WTC11 (cell line): ENCODE data around the gene ECI1. TPM values are rescaled to one million over a fixed set of nuclear protein-coding genes. Genes with fewer than 3 reads are reported as not detected.

Experiments used
- AR ChIP-seq: fragments of 250-450 bp; sonication (Bioruptor Pico); IDR thresholded peaks from 2 replicates; pipeline ENCODE4 v1.9.0; 2021; ENCODE audit warnings: mild to moderate bottlenecking
- ATF2 ChIP-seq: sonication (generic); formaldehyde crosslinking; IDR thresholded peaks from 2 replicates; pipeline ENCODE4 v1.8.1; 2022; ENCODE audit warnings: low read depth, missing genetic modification reagents, borderline replicate concordance
- CBFB ChIP-seq: sonication (generic); formaldehyde crosslinking; IDR thresholded peaks from 2 replicates; pipeline ENCODE4 v1.8.1; 2022; ENCODE audit warnings: mild to moderate bottlenecking, low read depth, missing genetic modification reagents
- CREB1 ChIP-seq: sonication (generic); formaldehyde crosslinking; IDR thresholded peaks from 2 replicates; pipeline ENCODE4 v1.8.0; 2023; ENCODE audit warnings: mild to moderate bottlenecking, missing genetic modification reagents
- EMX1 ChIP-seq: fragments of 250-450 bp; sonication (Bioruptor Pico); IDR thresholded peaks from 2 replicates; pipeline ENCODE4 v1.8.0; 2021; ENCODE audit warnings: mild to moderate bottlenecking
- ERG ChIP-seq: fragments of 250-450 bp; sonication (Bioruptor Pico); IDR thresholded peaks from 2 replicates; pipeline ENCODE4 v1.8.0; 2021; ENCODE audit warnings: mild to moderate bottlenecking
- ETV6 ChIP-seq: sonication (generic); formaldehyde crosslinking; IDR thresholded peaks from 2 replicates; pipeline ENCODE4 v1.8.1; 2022; ENCODE audit warnings: mild to moderate bottlenecking, missing genetic modification reagents
- FOXK1 ChIP-seq: sonication (generic); formaldehyde crosslinking; IDR thresholded peaks from 2 replicates; pipeline ENCODE4 v1.8.0; 2022; ENCODE audit warnings: mild to moderate bottlenecking, moderate library complexity, missing genetic modification reagents
- GRHL2 ChIP-seq: fragments of 250-450 bp; sonication (Bioruptor Pico); IDR thresholded peaks from 2 replicates; pipeline ENCODE4 v1.8.0; 2022; ENCODE audit warnings: mild to moderate bottlenecking, moderate library complexity; ENCODE audit not compliant: insufficient replicate concordance, severe bottlenecking
- IRF1 ChIP-seq: sonication (generic); formaldehyde crosslinking; IDR thresholded peaks from 2 replicates; pipeline ENCODE4 v1.8.0; 2023; ENCODE audit warnings: missing genetic modification reagents
- MXD4 ChIP-seq: fragments of 250-450 bp; sonication (Bioruptor Pico); IDR thresholded peaks from 2 replicates; pipeline ENCODE4 v1.8.0; 2021; ENCODE audit warnings: mild to moderate bottlenecking, moderate library complexity, borderline replicate concordance
- NFATC4 ChIP-seq: fragments of 250-450 bp; sonication (Bioruptor Pico); IDR thresholded peaks from 2 replicates; pipeline ENCODE4 v1.9.0; 2021; ENCODE audit warnings: mild to moderate bottlenecking
- NFYB ChIP-seq: sonication (generic); formaldehyde crosslinking; conservative IDR thresholded peaks from 2 replicates; pipeline ENCODE4 v1.8.0; 2022; ENCODE audit warnings: low read depth, missing genetic modification reagents
- NR1H2 ChIP-seq: sonication (generic); formaldehyde crosslinking; IDR thresholded peaks from 2 replicates; pipeline ENCODE4 v1.9.0; 2021; ENCODE audit warnings: mild to moderate bottlenecking, moderate library complexity, missing genetic modification reagents
- OVOL2 ChIP-seq: fragments of 250-450 bp; sonication (Bioruptor Pico); IDR thresholded peaks from 2 replicates; pipeline ENCODE4 v1.9.0; 2021; ENCODE audit warnings: mild to moderate bottlenecking, borderline replicate concordance
- RORB ChIP-seq: fragments of 250-450 bp; sonication (Bioruptor Pico); IDR thresholded peaks from 2 replicates; pipeline ENCODE4 v1.9.0; 2021; ENCODE audit warnings: mild to moderate bottlenecking
- SMAD4 ChIP-seq: sonication (generic); formaldehyde crosslinking; IDR thresholded peaks from 2 replicates; pipeline ENCODE4 v1.8.0; 2022; ENCODE audit warnings: mild to moderate bottlenecking, missing genetic modification reagents
- SOX15 ChIP-seq: fragments of 250-450 bp; sonication (Bioruptor Pico); IDR thresholded peaks from 2 replicates; pipeline ENCODE4 v1.9.0; 2021; ENCODE audit warnings: mild to moderate bottlenecking
- TP53 ChIP-seq: sonication (generic); formaldehyde crosslinking; IDR thresholded peaks from 2 replicates; pipeline ENCODE4 v1.8.1; 2023; ENCODE audit warnings: mild to moderate bottlenecking, missing genetic modification reagents
- ZNF219 ChIP-seq: sonication (generic); formaldehyde crosslinking; IDR thresholded peaks from 2 replicates; pipeline ENCODE4 v1.8.0; 2023; ENCODE audit warnings: missing genetic modification reagents, mild to moderate bottlenecking, borderline replicate concordance
- ZNF263 ChIP-seq: sonication (generic); formaldehyde crosslinking; IDR thresholded peaks from 2 replicates; pipeline ENCODE4 v1.8.1; 2022; ENCODE audit warnings: low read depth, mild to moderate bottlenecking, moderate library complexity, missing genetic modification reagents
- ZNF317 ChIP-seq: sonication (generic); formaldehyde crosslinking; IDR thresholded peaks from 2 replicates; pipeline ENCODE4 v1.8.1; 2023; ENCODE audit warnings: low read depth, mild to moderate bottlenecking, moderate library complexity, missing genetic modification reagents, borderline replicate concordance
- ZNF396 ChIP-seq: fragments of 250-450 bp; sonication (Bioruptor Pico); IDR thresholded peaks from 2 replicates; pipeline ENCODE4 v1.8.0; 2021; ENCODE audit warnings: mild to moderate bottlenecking, moderate library complexity, borderline replicate concordance
- ZNF532 ChIP-seq: fragments of 250-450 bp; sonication (Bioruptor Pico); IDR thresholded peaks from 2 replicates; pipeline ENCODE4 v1.9.0; 2021; ENCODE audit warnings: mild to moderate bottlenecking, borderline replicate concordance
- ZNF671 ChIP-seq: fragments of 250-450 bp; sonication (Bioruptor Pico); IDR thresholded peaks from 2 replicates; pipeline ENCODE4 v1.8.0; 2021; ENCODE audit warnings: mild to moderate bottlenecking
- ZSCAN18 ChIP-seq: fragments of 250-450 bp; sonication (Bioruptor Pico); IDR thresholded peaks from 2 replicates; pipeline ENCODE4 v2.1.2; 2022; ENCODE audit warnings: mild to moderate bottlenecking, moderate library complexity
- total RNA-seq: library from RNA; stranded (reverse); gene quantifications from 3 replicates; pipeline ENCODE4 v1.2.3, GENCODE V29; 2021

Gene ECI1
- total RNA-seq, 1 experiment from 2014 or later = 100 TPM

- peak; percentile 66; the same call in 1 of the 2 replicates for TF ChIP-seq ZNF532 (CRISPR knock-in tag)
- TF ChIP-seq ZNF396 (CRISPR knock-in tag) = no peak
- peak; percentile 98 for TF ChIP-seq CREB1
- TF ChIP-seq SOX15 (CRISPR knock-in tag) = 0 out of 2 replicates have a peak, but pooled peaks have one; percentile 45
- TF ChIP-seq AR = no peak
- TF ChIP-seq ZNF219 (CRISPR knock-in tag) = no peak
- no peak for TF ChIP-seq ZNF263 (CRISPR knock-in tag)
- no peak; the same call in 1 of the 2 replicates for TF ChIP-seq NFYB (CRISPR knock-in tag)
- peak; percentile 92; the same call in 1 of the 2 replicates for TF ChIP-seq TP53 (CRISPR knock-in tag)
- TF ChIP-seq GRHL2 (CRISPR knock-in tag) = no peak
- no peak for TF ChIP-seq ZNF671
- TF ChIP-seq ZNF317 = no peak
- no peak for TF ChIP-seq ERG (CRISPR knock-in tag)
- TF ChIP-seq ATF2 (CRISPR knock-in tag) = no peak
- no peak for TF ChIP-seq ZSCAN18 (CRISPR knock-in tag)
- TF ChIP-seq NR1H2 (CRISPR knock-in tag) = no peak
- TF ChIP-seq MXD4 = no peak
- TF ChIP-seq FOXK1 (CRISPR knock-in tag) = peak; percentile 76; the same call in 1 of the 2 replicates
- peak; percentile 58 for TF ChIP-seq ETV6
- no peak for TF ChIP-seq NFATC4 (CRISPR knock-in tag)
- TF ChIP-seq EMX1 (CRISPR knock-in tag) = no peak
- TF ChIP-seq OVOL2 (CRISPR knock-in tag) = peak; percentile 79; the same call in 1 of the 2 replicates
- TF ChIP-seq SMAD4 (CRISPR knock-in tag) = no peak
- no peak for TF ChIP-seq RORB (CRISPR knock-in tag)
- TF ChIP-seq CBFB (CRISPR knock-in tag) = no peak; the same call in 1 of the 2 replicates
- TF ChIP-seq IRF1 = no peak
These were observed 16.7 kb upstream of the ECI1 start, which contains the start of gene RNPS1 (continued) for GRCh38 chr16:2267913-2268666.
